Fibroblast of skin of back (primary cell): Measurements from ENCODE around the gene SH2B3.
A peak's percentile ranks its signal among the peaks of the same experiment; 100 is the strongest.

Source experiments
- DNase-seq: peaks from one replicate; pipeline ENCODE4 v3.0.0-alpha.2; 2013

SH2B3 gene

GRCh38 chr12:111462210-111462769 lies 56.6 kb downstream of the SH2B3 start:
- DNase-seq, result peak; percentile 88

- no peak for DNase-seq
Observed at GRCh38 chr12:111467092-111467856, 61.6 kb downstream of the SH2B3 start.

GRCh38 chr12:111467857-111468241 lies 62.1 kb downstream of the SH2B3 start:
- DNase-seq, result no peak

GRCh38 chr12:111469401-111469800 lies 63.7 kb downstream of the SH2B3 start:
- peak; percentile 57 for DNase-seq

- DNase-seq, result no peak
Observed at GRCh38 chr12:111471236-111471635, 65.5 kb downstream of the SH2B3 start.

- no peak for DNase-seq
Observed at GRCh38 chr12:111482462-111482861, 76.7 kb downstream of the SH2B3 start.

GRCh38 chr12:111488271-111488670 lies 82.5 kb downstream of the SH2B3 start:
- DNase-seq, result no peak

GRCh38 chr12:111488798-111489197 lies 83.1 kb downstream of the SH2B3 start:
- no peak for DNase-seq

- DNase-seq, result peak; percentile 61
Observed at GRCh38 chr12:111492979-111493378, 87.3 kb downstream of the SH2B3 start.

GRCh38 chr12:111494676-111495075 lies 89.0 kb downstream of the SH2B3 start:
- no peak for DNase-seq
